ENCODE results near the gene FCRL3. TPM values are rescaled to one million over a fixed set of nuclear protein-coding genes. Genes with fewer than 3 reads are reported as not detected.

FCRL3 gene
- total RNA-seq, 3 donors from 2014 or later: 0.36 to 0.69 TPM; not detected in 1

DNA sequence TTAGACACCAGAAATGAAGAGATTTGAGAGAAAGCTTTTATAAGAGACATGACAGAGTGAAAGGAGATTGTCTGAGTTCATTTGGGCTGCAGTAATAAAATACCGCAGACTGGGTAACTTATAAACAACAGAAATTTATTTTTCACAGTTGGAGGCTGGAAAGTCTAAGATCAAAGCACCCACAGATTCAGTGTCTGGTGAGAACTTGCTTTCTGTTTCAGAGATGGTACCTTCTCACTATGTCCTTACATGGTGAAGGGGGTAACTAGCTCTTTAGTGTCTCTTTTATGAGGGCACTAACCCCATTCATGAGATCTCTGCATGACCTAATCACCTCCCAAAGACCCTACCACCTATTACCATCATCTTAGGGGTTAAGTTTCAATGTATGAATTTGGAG is 71.8 kb downstream of the FCRL3 start:
- DNase-seq: no peak
- H3K9me3 ChIP-seq: no peaks in the 10 kb centered on the region
- TF ChIP-seq, protein P1, sequence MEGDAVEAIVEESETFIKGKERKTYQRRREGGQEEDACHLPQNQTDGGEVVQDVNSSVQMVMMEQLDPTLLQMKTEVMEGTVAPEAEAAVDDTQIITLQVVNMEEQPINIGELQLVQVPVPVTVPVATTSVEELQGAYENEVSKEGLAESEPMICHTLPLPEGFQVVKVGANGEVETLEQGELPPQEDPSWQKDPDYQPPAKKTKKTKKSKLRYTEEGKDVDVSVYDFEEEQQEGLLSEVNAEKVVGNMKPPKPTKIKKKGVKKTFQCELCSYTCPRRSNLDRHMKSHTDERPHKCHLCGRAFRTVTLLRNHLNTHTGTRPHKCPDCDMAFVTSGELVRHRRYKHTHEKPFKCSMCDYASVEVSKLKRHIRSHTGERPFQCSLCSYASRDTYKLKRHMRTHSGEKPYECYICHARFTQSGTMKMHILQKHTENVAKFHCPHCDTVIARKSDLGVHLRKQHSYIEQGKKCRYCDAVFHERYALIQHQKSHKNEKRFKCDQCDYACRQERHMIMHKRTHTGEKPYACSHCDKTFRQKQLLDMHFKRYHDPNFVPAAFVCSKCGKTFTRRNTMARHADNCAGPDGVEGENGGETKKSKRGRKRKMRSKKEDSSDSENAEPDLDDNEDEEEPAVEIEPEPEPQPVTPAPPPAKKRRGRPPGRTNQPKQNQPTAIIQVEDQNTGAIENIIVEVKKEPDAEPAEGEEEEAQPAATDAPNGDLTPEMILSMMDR (IDR thresholded peaks at IDR 0.05): no peak

More for the DNA sequence above, 71.8 kb downstream of the FCRL3 start:
- intact Hi-C loops (cut with DNase I, micrococcal nuclease): no loop called here
- Histone ChIP-seq H3K4me1 (ENCODE audit: low read depth) (no peaks in the 10 kb centered on the region), H3K36me3 (ENCODE audit: low read depth) (no peaks in the 10 kb centered on the region), H3K4me3 (no peak overlapping the region)
- no peak for ATAC-seq

Other genes starting within 250 kb of the FCRL3 start
- 1 to 10 TPM in 2 of 3 donors, under 1 TPM in 1; 0.95 to 3.3 (median 1.7) TPM for gene FCRL5, start 148.3 kb downstream of the FCRL3 start, total RNA-seq
- gene FCRL4, start 102.7 kb downstream of the FCRL3 start, total RNA-seq: under 1 TPM in 2 of 3 donors, not detected in 1; 0.09 to 0.12 TPM
- gene FCRL2, start 76.4 kb upstream of the FCRL3 start, total RNA-seq: 1 to 10 TPM in 2 of 3 donors, under 1 TPM in 1; 0.51 to 1.4 (median 1.0) TPM
- gene FCRL1, start 119.4 kb upstream of the FCRL3 start, total RNA-seq: 1 to 10 TPM in 1 of 3 donors, under 1 TPM in 1, not detected in 1; 0.17 to 1.4 TPM
- gene CD5L, start 141.0 kb upstream of the FCRL3 start, total RNA-seq: under 1 TPM in 1 of 3 donors, not detected in 2; 0.22 TPM